Measurements from ENCODE around the gene TRAPPC2. TPM values are rescaled to one million over a fixed set of nuclear protein-coding genes. Genes with fewer than 3 reads are reported as not detected.

The TRAPPC2 gene
- total RNA-seq, 1 experiment from 2014 or later, result 11.9 TPM

DNA sequence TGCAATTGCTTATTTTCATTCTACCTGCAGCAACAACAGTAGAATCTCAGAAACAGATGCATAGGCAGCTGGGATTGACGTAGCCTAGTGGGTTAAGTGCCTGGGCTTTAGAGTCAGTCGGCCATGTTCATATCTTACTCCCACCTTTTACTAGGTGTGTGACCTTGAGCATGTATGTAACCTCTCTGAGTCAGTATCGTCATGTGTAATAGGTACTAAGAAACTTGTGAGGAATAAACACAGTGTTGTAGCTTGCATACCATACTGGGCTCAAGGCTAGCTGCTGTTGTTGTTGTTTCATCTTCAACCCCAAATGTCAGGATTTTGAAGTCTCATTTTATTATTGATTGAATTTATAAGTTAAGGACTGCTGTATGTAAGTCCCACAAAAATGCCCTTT is 31.3 kb downstream of the TRAPPC2 start:
- CTCF ChIA-PET, result no interaction called here
- TF ChIP-seq YY1 (IDR thresholded peaks at IDR 0.05; ENCODE audit: extremely low read depth, insufficient replicate concordance, low read depth, low read length) (no peak), TCF7L2 (IDR thresholded peaks at IDR 0.05; ENCODE audit: borderline replicate concordance, extremely low read depth, insufficient read depth, insufficient read length) (no peak), JUND (IDR thresholded peaks at IDR 0.05) (no peak)
- H2AFZ ChIP-seq (ENCODE audit: low read depth, low read length, poor library complexity, severe bottlenecking), result no peak overlapping the region

DNA sequence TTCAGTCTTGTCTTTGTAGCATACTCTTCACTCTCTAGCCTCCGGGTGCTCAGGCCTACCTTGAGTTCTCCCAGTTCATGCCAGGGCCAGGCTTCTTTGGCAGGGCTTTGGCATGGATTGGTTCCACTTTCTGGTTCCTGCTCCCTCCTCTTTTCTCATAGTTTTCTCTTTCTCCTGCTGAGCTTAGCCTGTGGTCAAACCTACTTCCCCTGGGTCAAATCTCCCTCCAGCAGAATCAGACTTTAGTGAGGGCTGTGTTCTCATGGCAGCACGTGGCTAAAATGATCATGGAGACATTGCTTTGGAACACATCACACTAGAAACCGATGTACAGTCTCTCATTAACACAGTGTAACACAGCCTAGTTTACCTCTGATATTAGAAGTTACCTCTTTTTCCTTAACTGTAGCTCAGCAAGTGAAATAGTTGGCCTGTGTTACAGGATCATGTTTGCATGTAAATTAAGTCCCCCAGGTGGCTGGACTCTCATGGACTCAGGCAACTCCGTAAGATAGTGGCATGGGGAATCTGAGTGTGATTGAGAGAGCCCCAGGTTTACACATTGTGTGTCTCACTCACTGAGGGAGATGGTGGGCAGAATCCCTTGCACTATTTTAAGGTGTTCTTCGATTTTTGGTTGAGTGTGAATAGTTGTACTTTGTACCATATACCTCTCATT is 32.2 kb downstream of the TRAPPC2 start:
- Histone ChIP-seq H3K9ac (ENCODE audit: low read length) (no peak overlapping the region), H3K36me3 (ENCODE audit: control insufficient read depth in 1 of 2, insufficient read depth in 2 of 2, low read length in 2 of 2) (no peaks in the 10 kb centered on the region), H4K20me1 (ENCODE audit: insufficient read depth) (no peaks in the 10 kb centered on the region), H3K4me2 (ENCODE audit: low read length) (no peak overlapping the region), H3K9me2 (ENCODE audit: insufficient read depth) (no peaks in the 10 kb centered on the region), H3K79me2 (ENCODE audit: insufficient read depth, low read length) (peaks cover 95% of the 10 kb centered on the region), H3K27ac (ENCODE audit: low read depth, low read length) (no peak overlapping the region), H3K9me3 (ENCODE audit: control insufficient read depth in 1 of 2, insufficient read depth in 1 of 2, low read depth in 1 of 2, low read length in 2 of 2) (no peaks in the 10 kb centered on the region), H3K27me3 (ENCODE audit: insufficient read depth, low read length) (no peaks in the 10 kb centered on the region), H3K4me3 (replicated peaks in 1 of 2; ENCODE audit: low read depth in 1 of 2, low read length in 2 of 2) (no peak overlapping the region), H2AFZ (ENCODE audit: low read depth, low read length, poor library complexity, severe bottlenecking) (no peak overlapping the region), H3K4me1 (ENCODE audit: control insufficient read depth in 1 of 2, insufficient read depth in 2 of 2, low read length in 2 of 2) (peaks cover 0 to 9% of the 10 kb centered on the region in 2 experiments; a peak in 2 of 4 replicates)
- POLR2A ChIA-PET, result no interaction called here
- no peak for ATAC-seq
- RAD21 ChIA-PET (ENCODE audit: low non-redundant PET in 1 of 2, low total read pairs in 2 of 2, uncharacterized antibody in 2 of 2, unreplicated experiment in 2 of 2), result no interaction called here
- intact Hi-C loops (cut with micrococcal nuclease), result no loop called here
- CTCF ChIA-PET, result no interaction called here
- no TSS peak for BruUV-seq (replicated peaks)
- DNase-seq (ENCODE audit: low read depth, low spot score), result no peak
- no peak for TF ChIP-seq FOSL1 (IDR thresholded peaks at IDR 0.05; ENCODE audit: low read depth)
- no peak for TF ChIP-seq RAD21 (IDR thresholded peaks at IDR 0.05; ENCODE audit: low read depth)
- TF ChIP-seq ELF1 (IDR thresholded peaks at IDR 0.05; ENCODE audit: borderline replicate concordance, low read depth), result no peak
- no peak for TF ChIP-seq EGR1 (IDR thresholded peaks at IDR 0.05; ENCODE audit: low read depth)
- TF ChIP-seq, protein P1, sequence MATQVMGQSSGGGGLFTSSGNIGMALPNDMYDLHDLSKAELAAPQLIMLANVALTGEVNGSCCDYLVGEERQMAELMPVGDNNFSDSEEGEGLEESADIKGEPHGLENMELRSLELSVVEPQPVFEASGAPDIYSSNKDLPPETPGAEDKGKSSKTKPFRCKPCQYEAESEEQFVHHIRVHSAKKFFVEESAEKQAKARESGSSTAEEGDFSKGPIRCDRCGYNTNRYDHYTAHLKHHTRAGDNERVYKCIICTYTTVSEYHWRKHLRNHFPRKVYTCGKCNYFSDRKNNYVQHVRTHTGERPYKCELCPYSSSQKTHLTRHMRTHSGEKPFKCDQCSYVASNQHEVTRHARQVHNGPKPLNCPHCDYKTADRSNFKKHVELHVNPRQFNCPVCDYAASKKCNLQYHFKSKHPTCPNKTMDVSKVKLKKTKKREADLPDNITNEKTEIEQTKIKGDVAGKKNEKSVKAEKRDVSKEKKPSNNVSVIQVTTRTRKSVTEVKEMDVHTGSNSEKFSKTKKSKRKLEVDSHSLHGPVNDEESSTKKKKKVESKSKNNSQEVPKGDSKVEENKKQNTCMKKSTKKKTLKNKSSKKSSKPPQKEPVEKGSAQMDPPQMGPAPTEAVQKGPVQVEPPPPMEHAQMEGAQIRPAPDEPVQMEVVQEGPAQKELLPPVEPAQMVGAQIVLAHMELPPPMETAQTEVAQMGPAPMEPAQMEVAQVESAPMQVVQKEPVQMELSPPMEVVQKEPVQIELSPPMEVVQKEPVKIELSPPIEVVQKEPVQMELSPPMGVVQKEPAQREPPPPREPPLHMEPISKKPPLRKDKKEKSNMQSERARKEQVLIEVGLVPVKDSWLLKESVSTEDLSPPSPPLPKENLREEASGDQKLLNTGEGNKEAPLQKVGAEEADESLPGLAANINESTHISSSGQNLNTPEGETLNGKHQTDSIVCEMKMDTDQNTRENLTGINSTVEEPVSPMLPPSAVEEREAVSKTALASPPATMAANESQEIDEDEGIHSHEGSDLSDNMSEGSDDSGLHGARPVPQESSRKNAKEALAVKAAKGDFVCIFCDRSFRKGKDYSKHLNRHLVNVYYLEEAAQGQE (IDR thresholded peaks at IDR 0.05; ENCODE audit: low read depth), result no peak
- TF ChIP-seq SRF (IDR thresholded peaks at IDR 0.05; ENCODE audit: low read depth), result no peak
- TF ChIP-seq JUND (IDR thresholded peaks at IDR 0.05), result no peak
- TF ChIP-seq EZH2phosphoT487 (IDR thresholded peaks at IDR 0.05; ENCODE audit: borderline replicate concordance), result no peak
- TF ChIP-seq, protein P2, sequence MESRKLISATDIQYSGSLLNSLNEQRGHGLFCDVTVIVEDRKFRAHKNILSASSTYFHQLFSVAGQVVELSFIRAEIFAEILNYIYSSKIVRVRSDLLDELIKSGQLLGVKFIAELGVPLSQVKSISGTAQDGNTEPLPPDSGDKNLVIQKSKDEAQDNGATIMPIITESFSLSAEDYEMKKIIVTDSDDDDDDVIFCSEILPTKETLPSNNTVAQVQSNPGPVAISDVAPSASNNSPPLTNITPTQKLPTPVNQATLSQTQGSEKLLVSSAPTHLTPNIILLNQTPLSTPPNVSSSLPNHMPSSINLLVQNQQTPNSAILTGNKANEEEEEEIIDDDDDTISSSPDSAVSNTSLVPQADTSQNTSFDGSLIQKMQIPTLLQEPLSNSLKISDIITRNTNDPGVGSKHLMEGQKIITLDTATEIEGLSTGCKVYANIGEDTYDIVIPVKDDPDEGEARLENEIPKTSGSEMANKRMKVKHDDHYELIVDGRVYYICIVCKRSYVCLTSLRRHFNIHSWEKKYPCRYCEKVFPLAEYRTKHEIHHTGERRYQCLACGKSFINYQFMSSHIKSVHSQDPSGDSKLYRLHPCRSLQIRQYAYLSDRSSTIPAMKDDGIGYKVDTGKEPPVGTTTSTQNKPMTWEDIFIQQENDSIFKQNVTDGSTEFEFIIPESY (IDR thresholded peaks at IDR 0.05; ENCODE audit: extremely low read depth, insufficient replicate concordance, low read length), result no peak
- TF ChIP-seq SP1 (IDR thresholded peaks at IDR 0.05; ENCODE audit: low read depth), result no peak
- TF ChIP-seq, protein P3, sequence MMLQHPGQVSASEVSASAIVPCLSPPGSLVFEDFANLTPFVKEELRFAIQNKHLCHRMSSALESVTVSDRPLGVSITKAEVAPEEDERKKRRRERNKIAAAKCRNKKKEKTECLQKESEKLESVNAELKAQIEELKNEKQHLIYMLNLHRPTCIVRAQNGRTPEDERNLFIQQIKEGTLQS (IDR thresholded peaks at IDR 0.05), result no peak

More for the DNA sequence above, 31.3 kb downstream of the TRAPPC2 start:
- Histone ChIP-seq H3K27ac (ENCODE audit: low read depth, low read length) (no peak overlapping the region), H3K9ac (ENCODE audit: low read length) (no peak overlapping the region), H3K4me1 (ENCODE audit: control insufficient read depth in 1 of 2, insufficient read depth in 2 of 2, low read length in 2 of 2) (peaks cover 0 to 9% of the 10 kb centered on the region in 2 experiments; a peak in 2 of 4 replicates), H3K79me2 (ENCODE audit: insufficient read depth, low read length) (peaks cover 93% of the 10 kb centered on the region), H4K20me1 (ENCODE audit: insufficient read depth) (no peaks in the 10 kb centered on the region), H3K4me3 (replicated peaks in 1 of 2; ENCODE audit: low read depth in 1 of 2, low read length in 2 of 2) (no peak overlapping the region), H3K9me3 (ENCODE audit: control insufficient read depth in 1 of 2, insufficient read depth in 1 of 2, low read depth in 1 of 2, low read length in 2 of 2) (no peaks in the 10 kb centered on the region), H3K36me3 (ENCODE audit: control insufficient read depth in 1 of 2, insufficient read depth in 2 of 2, low read length in 2 of 2) (no peaks in the 10 kb centered on the region), H3K9me2 (ENCODE audit: insufficient read depth) (no peaks in the 10 kb centered on the region), H3K27me3 (ENCODE audit: insufficient read depth, low read length) (no peaks in the 10 kb centered on the region), H3K4me2 (ENCODE audit: low read length) (no peak overlapping the region)
- DNase-seq (ENCODE audit: low read depth, low spot score), result no peak
- BruUV-seq (replicated peaks), result no TSS peak
- ATAC-seq, result no peak
- ChIA-PET RAD21 (ENCODE audit: low non-redundant PET in 1 of 2, low total read pairs in 2 of 2, uncharacterized antibody in 2 of 2, unreplicated experiment in 2 of 2) (no interaction called here), POLR2A (no interaction called here)
- intact Hi-C loops (cut with micrococcal nuclease), result no loop called here
